ENCODE measurements around the gene KCNIP1. TPM values are rescaled to one million over a fixed set of nuclear protein-coding genes. Genes with fewer than 3 reads are reported as not detected.
A peak's percentile ranks its signal among the peaks of the same experiment; 100 is the strongest.

KCNIP1 gene
- total RNA-seq, 4 donors from 2014 or later: 0.97 to 1.7 TPM; not detected in 2

DNA sequence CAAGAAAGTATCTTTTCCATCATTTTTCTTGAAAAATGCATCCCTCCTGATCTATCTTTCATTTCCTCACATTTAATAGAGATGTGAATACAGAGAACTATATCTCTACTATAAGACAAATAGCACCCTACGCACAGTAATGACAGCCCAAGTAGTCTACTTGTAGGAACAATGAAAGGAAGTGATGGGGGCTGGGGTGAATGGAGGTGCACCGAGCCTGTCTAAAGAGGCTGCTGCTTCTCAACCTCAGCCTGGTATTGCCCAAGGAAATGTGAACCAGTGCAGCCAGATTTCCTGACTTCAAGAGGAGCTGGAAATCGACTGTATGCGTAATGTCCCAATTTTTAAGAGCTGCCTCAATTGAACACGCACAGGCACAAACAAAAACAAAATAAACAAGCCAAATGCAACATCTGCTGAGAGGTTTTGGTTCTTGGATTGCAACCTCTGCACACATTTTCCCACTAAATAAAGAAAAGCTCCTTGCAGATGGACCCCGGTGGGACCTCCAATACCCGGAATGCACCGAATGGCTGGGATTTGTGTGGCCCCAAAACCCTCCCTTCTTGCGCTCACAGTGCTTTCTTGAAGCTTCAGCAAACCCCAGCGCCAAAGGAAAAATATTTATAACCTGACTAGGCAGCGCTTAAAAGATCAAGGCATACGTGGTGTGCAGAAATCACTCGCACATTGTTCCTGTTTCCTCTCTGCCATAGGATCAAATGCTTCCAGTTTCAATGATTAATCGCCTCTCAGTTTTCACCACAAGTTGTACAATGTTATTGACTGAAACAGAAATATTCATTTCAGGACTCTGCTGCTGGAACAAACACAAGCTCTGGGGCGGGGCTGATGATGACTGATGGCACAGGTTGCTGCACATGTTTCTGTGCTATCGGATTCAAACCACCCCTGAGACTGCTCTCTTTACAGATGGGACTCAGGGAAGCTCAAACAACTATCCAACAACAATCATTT, 68.3 kb downstream of the KCNIP1 start:
- Histone ChIP-seq H3K36me3 (no peaks in the 10 kb centered on the region), H3K4me1 (peaks cover 0 to 19% (median 4%) of the 10 kb centered on the region in 4 donors), H3K27me3 (peaks cover 0 to 45% (median 3%) of the 10 kb centered on the region in 4 donors), H3K9me3 (peaks cover 0 to 8% (median 3%) of the 10 kb centered on the region in 4 donors), H3K27ac (replicated peaks in 1 of 4) (no peak overlapping the region), H3K4me3 (peak overlapping the region in 1 of 4 donors; percentile 6)
- intact Hi-C loops (cut with DNase I): no loop called here
- 17% methylated on average over 16 of the region's 16 CpGs for WGBS
- no peak for DNase-seq (ENCODE audit: extremely low spot score)
- TF ChIP-seq EP300 (IDR thresholded peaks at IDR 0.05) (no peak), POLR2A (IDR thresholded peaks at IDR 0.05; ENCODE audit: low read depth) (no peak), POLR2AphosphoS5 (IDR thresholded peaks at IDR 0.05) (no peak)
- TF ChIP-seq, protein P1, sequence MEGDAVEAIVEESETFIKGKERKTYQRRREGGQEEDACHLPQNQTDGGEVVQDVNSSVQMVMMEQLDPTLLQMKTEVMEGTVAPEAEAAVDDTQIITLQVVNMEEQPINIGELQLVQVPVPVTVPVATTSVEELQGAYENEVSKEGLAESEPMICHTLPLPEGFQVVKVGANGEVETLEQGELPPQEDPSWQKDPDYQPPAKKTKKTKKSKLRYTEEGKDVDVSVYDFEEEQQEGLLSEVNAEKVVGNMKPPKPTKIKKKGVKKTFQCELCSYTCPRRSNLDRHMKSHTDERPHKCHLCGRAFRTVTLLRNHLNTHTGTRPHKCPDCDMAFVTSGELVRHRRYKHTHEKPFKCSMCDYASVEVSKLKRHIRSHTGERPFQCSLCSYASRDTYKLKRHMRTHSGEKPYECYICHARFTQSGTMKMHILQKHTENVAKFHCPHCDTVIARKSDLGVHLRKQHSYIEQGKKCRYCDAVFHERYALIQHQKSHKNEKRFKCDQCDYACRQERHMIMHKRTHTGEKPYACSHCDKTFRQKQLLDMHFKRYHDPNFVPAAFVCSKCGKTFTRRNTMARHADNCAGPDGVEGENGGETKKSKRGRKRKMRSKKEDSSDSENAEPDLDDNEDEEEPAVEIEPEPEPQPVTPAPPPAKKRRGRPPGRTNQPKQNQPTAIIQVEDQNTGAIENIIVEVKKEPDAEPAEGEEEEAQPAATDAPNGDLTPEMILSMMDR (IDR thresholded peaks at IDR 0.05): no peak

DNA sequence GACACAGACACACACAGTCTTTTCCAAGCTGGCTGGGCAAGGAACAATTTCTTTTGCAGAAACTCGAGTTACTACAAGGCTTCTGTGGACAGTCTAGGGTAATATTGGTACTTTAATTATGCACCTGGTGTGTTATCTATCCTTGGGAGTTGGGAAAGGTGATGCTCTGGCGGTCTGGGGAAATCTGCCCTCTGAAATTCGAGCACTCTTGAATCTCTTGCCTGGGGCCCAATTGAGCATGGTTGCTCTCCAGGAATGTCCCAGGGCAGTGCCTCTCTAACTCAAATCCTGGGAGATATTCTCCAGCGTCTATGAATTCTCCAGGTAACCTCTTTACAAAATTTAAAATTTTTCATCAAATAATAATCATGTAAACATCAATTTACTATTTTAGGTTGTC, 69.3 kb downstream of the KCNIP1 start:
- intact Hi-C loops (cut with DNase I): no loop called here
- Histone ChIP-seq H3K27me3 (peaks cover 0 to 45% (median 3%) of the 10 kb centered on the region in 4 donors), H3K4me3 (no peak overlapping the region), H3K36me3 (no peaks in the 10 kb centered on the region), H3K4me1 (peaks cover 0 to 19% (median 4%) of the 10 kb centered on the region in 4 donors), H3K9me3 (peaks cover 0 to 8% (median 3%) of the 10 kb centered on the region in 4 donors), H3K27ac (replicated peaks in 1 of 4) (no peak overlapping the region)
- WGBS: 95% methylated on average over 3 of the region's 4 CpGs
- no peak for DNase-seq (ENCODE audit: extremely low spot score)
- TF ChIP-seq POLR2A (IDR thresholded peaks at IDR 0.05; ENCODE audit: low read depth) (no peak), EP300 (IDR thresholded peaks at IDR 0.05) (no peak), POLR2AphosphoS5 (IDR thresholded peaks at IDR 0.05) (no peak)
- TF ChIP-seq, protein P1 (IDR thresholded peaks at IDR 0.05): no peak

DNA sequence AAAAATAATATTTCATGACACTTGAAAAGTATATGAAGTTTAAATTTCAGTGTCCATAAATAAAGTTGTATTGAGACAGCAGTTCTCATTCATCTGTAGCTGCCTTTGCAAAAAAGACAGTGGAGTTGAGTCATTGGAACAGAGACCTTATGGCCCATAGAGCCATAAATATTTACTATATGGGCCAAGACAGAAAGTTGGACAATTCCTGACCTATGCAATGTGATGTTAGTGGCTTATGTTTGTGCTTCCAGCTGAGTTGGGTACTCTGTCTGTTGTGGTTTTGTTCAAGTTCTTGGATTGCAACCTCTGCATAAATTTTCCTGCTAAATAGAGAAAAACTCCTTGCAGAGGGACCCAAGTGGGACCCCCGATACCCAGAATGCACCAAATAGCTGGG, 69.8 kb downstream of the KCNIP1 start:
- Histone ChIP-seq H3K36me3 (no peaks in the 10 kb centered on the region), H3K27ac (replicated peaks in 1 of 4) (no peak overlapping the region), H3K4me1 (peaks cover 0 to 19% (median 4%) of the 10 kb centered on the region in 4 donors), H3K9me3 (peaks cover 0 to 8% (median 4%) of the 10 kb centered on the region in 4 donors), H3K27me3 (peaks cover 0 to 44% (median 3%) of the 10 kb centered on the region in 4 donors), H3K4me3 (no peak overlapping the region)
- 88% methylated on average over 1 of the region's 1 CpG for WGBS
- no peak for TF ChIP-seq POLR2AphosphoS5 (IDR thresholded peaks at IDR 0.05)
- TF ChIP-seq, protein P1 (IDR thresholded peaks at IDR 0.05): no peak
- no peak for TF ChIP-seq POLR2A (IDR thresholded peaks at IDR 0.05; ENCODE audit: low read depth)
- TF ChIP-seq EP300 (IDR thresholded peaks at IDR 0.05): no peak
- intact Hi-C loops (cut with DNase I): no loop called here
- no peak for DNase-seq (ENCODE audit: extremely low spot score)

DNA sequence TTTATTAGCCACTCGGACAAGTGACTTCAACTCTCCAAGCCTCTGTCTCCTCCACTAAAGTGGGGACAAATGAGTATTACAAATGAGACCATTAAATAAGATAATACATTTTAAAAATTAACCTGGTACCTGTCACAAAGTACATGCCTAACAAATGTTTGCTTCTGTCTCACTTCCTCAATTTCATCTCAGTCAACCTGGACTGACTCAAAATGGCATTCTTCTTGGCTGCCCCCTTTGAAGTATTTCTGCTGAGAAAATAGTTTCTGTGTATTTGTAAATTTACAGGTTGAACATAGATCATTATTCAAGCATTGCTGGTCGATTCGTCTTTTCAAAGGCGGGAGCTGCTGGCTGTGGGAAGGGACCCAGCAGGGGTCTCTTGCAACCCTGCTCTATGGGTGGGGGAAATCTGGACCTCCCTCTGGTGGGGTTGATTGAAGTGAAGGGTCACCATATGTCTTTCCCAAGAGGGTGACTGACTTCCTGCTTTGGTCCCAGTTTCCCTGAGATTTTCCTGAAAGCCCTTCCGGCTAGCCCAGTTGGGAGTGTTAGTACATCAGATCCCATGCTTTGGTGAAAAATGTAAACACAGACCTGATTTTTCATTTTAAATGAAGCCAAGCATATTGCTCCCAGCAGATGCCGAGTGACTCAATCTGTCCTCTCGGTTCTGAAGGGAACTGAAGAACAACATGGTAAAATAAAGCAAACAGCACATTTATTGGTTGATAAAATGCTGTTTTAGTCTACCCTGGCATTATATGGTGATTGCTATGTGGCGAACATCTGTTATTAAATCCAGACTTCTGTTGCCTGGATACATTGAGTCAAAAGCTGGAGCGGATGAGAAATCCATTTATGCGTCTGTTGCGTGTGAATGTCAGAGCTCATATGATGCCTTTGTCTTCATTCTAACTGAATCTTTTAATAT, 73.0 kb downstream of the KCNIP1 start:
- H3K27me3 ChIP-seq: peaks cover 0 to 14% (median 0%) of the 10 kb centered on the region in 4 donors
- 63% methylated on average over 11 of the region's 11 CpGs for WGBS
- H3K4me3 ChIP-seq: no peak overlapping the region
- H3K4me1 ChIP-seq: peaks cover 0 to 12% (median 3%) of the 10 kb centered on the region in 4 donors
- no peaks in the 10 kb centered on the region for H3K36me3 ChIP-seq
- peaks cover 0 to 8% (median 7%) of the 10 kb centered on the region in 4 donors for H3K9me3 ChIP-seq
- DNase-seq (ENCODE audit: extremely low spot score): no peak
- H3K27ac ChIP-seq (replicated peaks in 1 of 4): no peak overlapping the region
- TF ChIP-seq POLR2AphosphoS5 (IDR thresholded peaks at IDR 0.05): no peak
- no peak for TF ChIP-seq EP300 (IDR thresholded peaks at IDR 0.05)
- TF ChIP-seq, protein P1 (IDR thresholded peaks at IDR 0.05): no peak
- TF ChIP-seq POLR2A (IDR thresholded peaks at IDR 0.05; ENCODE audit: low read depth): no peak
- intact Hi-C loops (cut with DNase I): no loop called here

All from esophagus muscularis mucosa (tissue), 4 donors.